CD8-positive, alpha-beta memory T cell (primary cell): ENCODE results near the gene USP11. TPM values are rescaled to one million over a fixed set of nuclear protein-coding genes. Genes with fewer than 3 reads are reported as not detected.

ENCODE experiments used
- CTCF ChIA-PET: fragments of 350-600 bp; sonication (Branson Sonifier 250); formaldehyde crosslinking; loops from one replicate; lab custom pipeline; 2021; ENCODE audit warnings: antibody characterized with exemption; lab: Charles Lee
- POLR2A ChIA-PET: fragments of 350-600 bp; sonication (Branson Sonifier 250); formaldehyde crosslinking; loops from one replicate; lab custom pipeline; 2021; ENCODE audit warnings: antibody characterized with exemption; lab: Charles Lee
- DNase-seq, 5 donors: peaks; one replicate each; pipeline versions ENCODE4 v3.0.0 to v3.0.0-alpha.2; 2020 to 2022; ENCODE audit warnings: mixed read lengths in 1 of 5
- H3K27ac ChIP-seq: one replicate; pipeline ENCODE4 v1.7.0; 2013; ENCODE audit warnings: low read depth, mild to moderate bottlenecking, low read length, moderate library complexity
- H3K27me3 ChIP-seq: 2 replicates; pipeline ENCODE4 v1.7.0; 2013; ENCODE audit warnings: low read length, mild to moderate bottlenecking; ENCODE audit not compliant: insufficient read depth, poor library complexity, severe bottlenecking
- H3K36me3 ChIP-seq: 2 replicates; pipeline ENCODE4 v1.7.0; 2013; ENCODE audit warnings: mild to moderate bottlenecking, low read length, moderate library complexity; ENCODE audit not compliant: insufficient read depth
- H3K4me1 ChIP-seq: 2 replicates; pipeline ENCODE4 v1.7.0; 2013; ENCODE audit warnings: mild to moderate bottlenecking, low read length, moderate library complexity; ENCODE audit not compliant: insufficient read depth
- H3K4me3 ChIP-seq: 2 replicates; pipeline ENCODE4 v1.7.0; 2013; ENCODE audit warnings: mild to moderate bottlenecking, low read length
- H3K9me3 ChIP-seq: 2 replicates; pipeline ENCODE4 v1.7.0; 2013; ENCODE audit warnings: mild to moderate bottlenecking, low read length
- H3K27ac Mint-ChIP-seq, 8 donors: one replicate each; pipeline ENCODE4 v1.8.0; 2020 to 2021; ENCODE audit warnings: mixed read lengths in 8 of 8, mild to moderate bottlenecking in 6 of 8, inconsistent platforms in 3 of 8, moderate library complexity in 3 of 8
- H3K27me3 Mint-ChIP-seq, 2 donors: one replicate each; pipeline ENCODE4 v1.8.0; 2020 to 2021; ENCODE audit warnings: mixed read lengths in 2 of 2, mild to moderate bottlenecking in 1 of 2, moderate library complexity in 1 of 2
- H3K36me3 Mint-ChIP-seq, 3 donors: one replicate each; pipeline ENCODE4 v1.8.0; 2020 to 2021; ENCODE audit warnings: mixed read lengths in 3 of 3, inconsistent platforms in 1 of 3, mild to moderate bottlenecking in 1 of 3
- H3K4me1 Mint-ChIP-seq, 3 donors: one replicate each; pipeline ENCODE4 v1.8.0; 2020 to 2021; ENCODE audit warnings: mixed read lengths in 3 of 3, inconsistent platforms in 1 of 3, mild to moderate bottlenecking in 1 of 3
- H3K4me3 Mint-ChIP-seq, 7 donors: one replicate each; pipeline ENCODE4 v1.8.0; 2020 to 2021; ENCODE audit warnings: mixed read lengths in 7 of 7, mild to moderate bottlenecking in 6 of 7, moderate library complexity in 4 of 7, inconsistent platforms in 2 of 7
- H3K9me3 Mint-ChIP-seq, 5 donors: one replicate each; pipeline ENCODE4 v1.8.0; 2020 to 2022; ENCODE audit warnings: mixed read lengths in 5 of 5, mild to moderate bottlenecking in 3 of 5, moderate library complexity in 2 of 5, inconsistent platforms in 1 of 5
- polyA plus RNA-seq: library from polyadenylated mRNA; unstranded; fragments of 300-500 nt; fragmentation: Illumina TruSeq; gene quantifications from one replicate; pipeline ENCODE4 v1.2.3, GENCODE V29; 2021
- total RNA-seq, 2 experiments: library from RNA; stranded (reverse); gene quantifications; one replicate each; pipeline ENCODE4 v1.2.3, GENCODE V29; 2021

Gene USP11
- total and polyA plus RNA-seq, 3 experiments from 2014 or later = 34.0 to 121 (median 41.7) TPM

DNA sequence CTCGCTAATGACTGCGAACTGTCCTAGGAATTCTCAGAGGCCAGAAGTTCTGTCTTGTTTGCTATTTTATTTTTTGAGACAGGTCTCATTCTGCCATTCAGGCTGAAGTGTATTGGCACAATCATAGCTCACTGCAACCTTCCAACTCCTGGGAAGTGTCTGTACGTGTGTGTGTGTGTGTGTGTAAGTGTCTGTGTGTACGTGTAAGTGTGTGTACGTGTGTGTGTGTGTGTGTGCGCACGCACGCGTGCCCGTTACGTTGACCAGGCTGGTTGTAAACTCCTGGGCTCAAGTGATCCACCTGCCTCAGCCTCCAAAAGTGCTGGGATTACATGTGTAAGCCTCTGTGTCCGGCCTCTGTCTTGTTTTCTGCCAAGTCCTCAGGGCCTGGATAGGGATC lies 24.7 kb upstream of the USP11 start:
- H3K4me3 ChIP-seq = no peak overlapping the region
- no peak overlapping the region for H3K27ac ChIP-seq
- no peaks in the 10 kb centered on the region for H3K4me1 ChIP-seq
- peaks cover 0 to 3% (median 0%) of the 10 kb centered on the region in 3 donors for H3K4me1 Mint-ChIP-seq
- ChIA-PET CTCF (no interaction called here), POLR2A (no interaction called here)
- peaks cover 58% of the 10 kb centered on the region for H3K36me3 ChIP-seq
- no peaks in the 10 kb centered on the region for H3K9me3 Mint-ChIP-seq
- no peak for DNase-seq
- H3K4me3 Mint-ChIP-seq = no peak overlapping the region
- H3K27me3 ChIP-seq = no peaks in the 10 kb centered on the region
- H3K27ac Mint-ChIP-seq = peak overlapping the region in 1 of 8 donors; percentile 37
- no peaks in the 10 kb centered on the region for H3K27me3 Mint-ChIP-seq
- H3K9me3 ChIP-seq = no peaks in the 10 kb centered on the region
- H3K36me3 Mint-ChIP-seq = peaks cover 16 to 88% (median 35%) of the 10 kb centered on the region in 3 donors

DNA sequence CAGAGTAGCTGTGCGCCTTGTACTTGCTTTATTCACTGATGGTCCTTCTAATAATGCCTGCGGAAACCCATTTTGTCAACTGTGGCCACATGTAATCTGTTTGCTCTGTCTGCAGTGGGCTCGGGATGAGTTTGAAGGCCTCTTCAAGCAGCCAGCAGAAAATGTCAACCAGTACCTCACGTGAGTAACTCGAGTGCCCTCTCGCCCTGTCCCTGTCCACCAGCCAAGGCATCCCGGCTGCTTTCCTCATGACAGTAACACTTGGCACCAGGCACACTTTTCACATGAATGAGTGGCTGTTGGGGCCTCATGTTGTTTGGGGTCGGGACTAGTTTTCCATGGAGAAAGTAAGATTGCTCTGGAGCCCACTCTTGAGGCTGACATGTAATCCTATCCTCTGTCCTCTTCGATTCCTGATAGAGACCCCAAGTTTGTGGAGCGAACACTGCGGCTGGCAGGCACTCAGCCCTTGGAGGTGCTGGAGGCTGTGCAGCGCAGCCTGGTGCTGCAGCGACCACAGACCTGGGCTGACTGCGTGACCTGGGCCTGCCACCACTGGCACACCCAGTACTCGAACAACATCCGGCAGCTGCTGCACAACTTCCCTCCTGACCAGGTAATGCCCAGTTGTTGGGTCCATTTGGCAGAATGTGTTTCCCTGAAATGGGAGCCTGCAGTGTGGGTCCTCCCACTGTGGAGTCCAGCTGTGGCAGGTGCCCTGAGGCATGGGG lies 23.1 kb upstream of the USP11 start:
- H3K36me3 Mint-ChIP-seq = peaks cover 16 to 89% (median 36%) of the 10 kb centered on the region in 3 donors
- POLR2A ChIA-PET = no interaction called here
- no peak overlapping the region for H3K4me3 Mint-ChIP-seq
- Histone ChIP-seq H3K4me1 (no peaks in the 10 kb centered on the region), H3K9me3 (no peaks in the 10 kb centered on the region), H3K27me3 (no peaks in the 10 kb centered on the region), H3K4me3 (no peak overlapping the region), H3K36me3 (peaks cover 67% of the 10 kb centered on the region), H3K27ac (no peak overlapping the region)
- CTCF ChIA-PET = no interaction called here
- peaks cover 0 to 2% (median 0%) of the 10 kb centered on the region in 3 donors for H3K4me1 Mint-ChIP-seq
- H3K27ac Mint-ChIP-seq = peak overlapping the region in 1 of 8 donors; percentile 26
- H3K27me3 Mint-ChIP-seq = no peaks in the 10 kb centered on the region
- no peak for DNase-seq
- H3K9me3 Mint-ChIP-seq = no peaks in the 10 kb centered on the region

DNA sequence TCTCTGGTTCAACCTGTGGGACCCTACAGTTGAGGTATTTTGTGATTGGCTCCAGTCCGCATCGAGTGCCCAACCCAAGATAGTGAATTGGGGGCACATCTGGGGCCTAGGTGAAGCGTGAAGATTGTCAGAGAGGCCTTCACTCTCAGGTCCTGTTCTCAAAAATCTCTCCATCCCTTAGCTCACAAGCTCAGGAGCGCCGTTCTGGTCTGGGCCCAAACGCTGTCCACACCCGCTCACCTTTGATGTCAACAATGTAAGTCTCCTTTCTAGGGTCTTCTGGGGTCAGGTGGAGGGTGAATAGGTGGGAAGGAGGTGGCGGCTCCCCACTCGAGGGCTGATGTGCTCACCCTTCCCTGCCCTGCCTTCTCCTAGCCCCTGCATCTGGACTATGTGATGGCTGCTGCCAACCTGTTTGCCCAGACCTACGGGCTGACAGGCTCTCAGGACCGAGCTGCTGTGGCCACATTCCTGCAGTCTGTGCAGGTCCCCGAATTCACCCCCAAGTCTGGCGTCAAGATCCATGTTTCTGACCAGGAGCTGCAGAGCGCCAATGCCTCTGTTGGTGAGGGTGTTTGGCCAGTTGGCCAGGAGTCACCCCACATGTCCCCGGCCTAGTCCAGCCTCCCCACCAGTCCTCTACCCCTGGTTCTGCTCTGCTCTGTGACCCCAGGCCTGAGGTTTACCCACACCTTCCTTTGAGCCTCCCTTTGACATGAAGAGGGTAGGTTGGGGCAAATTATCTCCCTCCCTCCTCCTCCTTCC lies 22.0 kb upstream of the USP11 start:
- H3K27ac ChIP-seq = no peak overlapping the region
- peaks cover 12 to 89% (median 33%) of the 10 kb centered on the region in 3 donors for H3K36me3 Mint-ChIP-seq
- H3K4me3 ChIP-seq = no peak overlapping the region
- DNase-seq = no peak
- H3K27ac Mint-ChIP-seq = peak overlapping the region in 5 of 8 donors; percentile 0 to 75 (median 24)
- no peaks in the 10 kb centered on the region for H3K4me1 ChIP-seq
- no peak overlapping the region for H3K4me3 Mint-ChIP-seq
- no peaks in the 10 kb centered on the region for H3K9me3 ChIP-seq
- H3K9me3 Mint-ChIP-seq = no peaks in the 10 kb centered on the region
- no peaks in the 10 kb centered on the region for H3K4me1 Mint-ChIP-seq
- CTCF ChIA-PET = no interaction called here
- POLR2A ChIA-PET = no interaction called here
- H3K27me3 ChIP-seq = no peaks in the 10 kb centered on the region
- no peaks in the 10 kb centered on the region for H3K27me3 Mint-ChIP-seq
- H3K36me3 ChIP-seq = peaks cover 59% of the 10 kb centered on the region

DNA sequence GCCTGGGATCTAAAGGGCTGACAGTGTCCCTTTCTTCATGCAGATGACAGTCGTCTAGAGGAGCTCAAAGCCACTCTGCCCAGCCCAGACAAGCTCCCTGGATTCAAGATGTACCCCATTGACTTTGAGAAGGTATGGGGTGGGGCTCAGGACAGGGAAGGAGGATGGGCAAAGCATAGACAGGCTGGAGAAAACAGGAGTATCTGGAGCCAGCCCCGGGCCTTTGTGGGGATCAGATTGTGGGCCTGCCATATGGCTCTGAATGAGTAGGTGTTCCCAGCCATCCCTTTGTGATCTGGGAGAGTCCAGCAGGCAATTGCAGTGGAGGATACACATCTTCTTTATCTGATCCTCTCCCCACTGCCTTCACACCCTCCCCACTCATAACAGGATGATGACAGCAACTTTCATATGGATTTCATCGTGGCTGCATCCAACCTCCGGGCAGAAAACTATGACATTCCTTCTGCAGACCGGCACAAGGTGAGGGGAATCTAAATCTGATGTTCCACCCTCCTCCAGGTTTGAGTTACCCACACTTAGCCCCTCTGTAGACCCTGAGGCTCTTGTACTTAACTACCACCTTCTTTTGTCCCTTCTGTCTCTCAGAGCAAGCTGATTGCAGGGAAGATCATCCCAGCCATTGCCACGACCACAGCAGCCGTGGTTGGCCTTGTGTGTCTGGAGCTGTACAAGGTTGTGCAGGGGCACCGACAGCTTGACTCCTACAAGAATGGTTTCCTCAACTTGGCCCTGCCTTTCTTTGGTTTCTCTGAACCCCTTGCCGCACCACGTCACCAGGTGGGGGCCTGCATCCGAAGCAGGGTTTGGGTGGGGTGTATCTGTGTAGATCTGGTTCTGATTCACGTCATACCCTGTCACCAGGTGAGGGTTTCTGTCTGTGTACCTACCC lies 20.2 kb upstream of the USP11 start:
- no peak overlapping the region for H3K27ac ChIP-seq
- Mint-ChIP-seq H3K4me1 (peaks cover 11 to 16% (median 15%) of the 10 kb centered on the region in 3 donors), H3K27ac (peak overlapping the region in 4 of 8 donors; percentile 24 to 87 (median 68)), H3K27me3 (no peaks in the 10 kb centered on the region), H3K9me3 (no peaks in the 10 kb centered on the region), H3K36me3 (peaks cover 15 to 81% (median 26%) of the 10 kb centered on the region in 3 donors), H3K4me3 (no peak overlapping the region)
- H3K36me3 ChIP-seq = peaks cover 48% of the 10 kb centered on the region
- H3K4me3 ChIP-seq = no peak overlapping the region
- H3K9me3 ChIP-seq = no peaks in the 10 kb centered on the region
- DNase-seq = no peak
- POLR2A ChIA-PET = no interaction called here
- H3K27me3 ChIP-seq = no peaks in the 10 kb centered on the region
- H3K4me1 ChIP-seq = peaks cover 8% of the 10 kb centered on the region
- CTCF ChIA-PET = no interaction called here

DNA sequence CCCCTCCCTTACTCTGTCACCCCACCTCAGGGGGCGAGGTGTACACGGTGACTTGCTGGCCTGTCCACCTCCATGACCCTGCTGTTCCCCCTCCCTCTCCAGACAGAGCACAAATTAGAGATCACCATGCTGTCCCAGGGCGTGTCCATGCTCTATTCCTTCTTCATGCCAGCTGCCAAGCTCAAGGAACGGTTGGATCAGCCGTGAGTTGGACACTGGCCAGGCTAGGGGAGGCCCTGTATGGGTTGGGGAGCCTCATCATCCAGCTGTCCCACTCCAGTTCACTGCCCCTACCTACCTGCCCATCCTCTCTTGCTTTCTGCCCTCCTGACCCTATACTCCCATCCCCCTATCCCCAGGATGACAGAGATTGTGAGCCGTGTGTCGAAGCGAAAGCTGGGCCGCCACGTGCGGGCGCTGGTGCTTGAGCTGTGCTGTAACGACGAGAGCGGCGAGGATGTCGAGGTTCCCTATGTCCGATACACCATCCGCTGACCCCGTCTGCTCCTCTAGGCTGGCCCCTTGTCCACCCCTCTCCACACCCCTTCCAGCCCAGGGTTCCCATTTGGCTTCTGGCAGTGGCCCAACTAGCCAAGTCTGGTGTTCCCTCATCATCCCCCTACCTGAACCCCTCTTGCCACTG lies 18.3 kb upstream of the USP11 start:
- Histone ChIP-seq H3K4me3 (no peak overlapping the region), H3K9me3 (no peaks in the 10 kb centered on the region), H3K27me3 (no peaks in the 10 kb centered on the region), H3K27ac (no peak overlapping the region), H3K36me3 (peaks cover 43% of the 10 kb centered on the region), H3K4me1 (peaks cover 8% of the 10 kb centered on the region)
- CTCF ChIA-PET = no interaction called here
- no peak overlapping the region for H3K4me3 Mint-ChIP-seq
- POLR2A ChIA-PET = no interaction called here
- peaks cover 0 to 2% of the 10 kb centered on the region in 2 donors for H3K27me3 Mint-ChIP-seq
- peaks cover 18 to 22% (median 21%) of the 10 kb centered on the region in 3 donors for H3K4me1 Mint-ChIP-seq
- peak overlapping the region in 2 of 8 donors; percentile 6 to 7 for H3K27ac Mint-ChIP-seq
- peaks cover 15 to 74% (median 22%) of the 10 kb centered on the region in 3 donors for H3K36me3 Mint-ChIP-seq
- H3K9me3 Mint-ChIP-seq = no peaks in the 10 kb centered on the region
- DNase-seq = no peak

DNA sequence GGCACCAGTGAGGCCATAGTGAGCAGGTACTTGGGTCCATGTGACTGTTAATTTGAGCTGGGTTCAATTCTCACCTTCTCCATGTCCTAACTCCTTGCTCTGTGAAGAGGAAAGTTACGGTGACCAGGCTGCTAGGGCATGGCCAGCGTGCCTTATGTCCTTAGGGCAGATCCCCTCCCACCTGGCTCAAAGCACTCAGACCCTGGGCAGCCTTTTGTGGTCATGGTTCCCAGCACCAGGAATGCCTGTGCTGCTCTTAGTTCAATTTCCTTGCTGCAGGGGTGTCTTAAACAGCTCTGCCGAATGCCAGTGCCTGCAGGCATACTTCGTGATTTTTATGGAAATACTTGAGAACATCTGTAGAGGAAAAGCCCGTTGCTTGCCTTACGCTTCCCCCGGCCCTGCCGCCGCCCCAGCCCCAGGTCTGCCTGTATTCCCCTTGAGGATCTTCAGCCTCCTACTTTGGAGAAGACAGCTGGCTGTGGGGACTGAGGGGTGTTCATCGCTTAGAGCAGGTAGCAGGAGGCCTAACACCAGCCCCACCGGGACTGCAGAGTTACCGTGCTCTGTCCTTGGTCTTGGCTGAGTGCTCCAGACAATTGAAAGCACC lies 17.4 kb upstream of the USP11 start:
- Histone ChIP-seq H3K9me3 (no peaks in the 10 kb centered on the region), H3K4me3 (no peak overlapping the region), H3K27me3 (no peaks in the 10 kb centered on the region), H3K4me1 (peaks cover 17% of the 10 kb centered on the region), H3K27ac (no peak overlapping the region), H3K36me3 (peaks cover 38% of the 10 kb centered on the region)
- H3K9me3 Mint-ChIP-seq = no peaks in the 10 kb centered on the region
- no peak overlapping the region for H3K4me3 Mint-ChIP-seq
- peaks cover 0 to 2% of the 10 kb centered on the region in 2 donors for H3K27me3 Mint-ChIP-seq
- DNase-seq = no peak
- CTCF ChIA-PET = interaction anchor here (1.0 kb wide), 1 partner anchor 169 kb away, joined by 4 read pairs; no protein-coding TSS in a partner anchor
- H3K36me3 Mint-ChIP-seq = peaks cover 15 to 65% (median 22%) of the 10 kb centered on the region in 3 donors
- H3K4me1 Mint-ChIP-seq = peaks cover 26 to 30% (median 29%) of the 10 kb centered on the region in 3 donors
- H3K27ac Mint-ChIP-seq = peak overlapping the region in 6 of 8 donors; percentile 58 to 99 (median 77)
- POLR2A ChIA-PET = no interaction called here

DNA sequence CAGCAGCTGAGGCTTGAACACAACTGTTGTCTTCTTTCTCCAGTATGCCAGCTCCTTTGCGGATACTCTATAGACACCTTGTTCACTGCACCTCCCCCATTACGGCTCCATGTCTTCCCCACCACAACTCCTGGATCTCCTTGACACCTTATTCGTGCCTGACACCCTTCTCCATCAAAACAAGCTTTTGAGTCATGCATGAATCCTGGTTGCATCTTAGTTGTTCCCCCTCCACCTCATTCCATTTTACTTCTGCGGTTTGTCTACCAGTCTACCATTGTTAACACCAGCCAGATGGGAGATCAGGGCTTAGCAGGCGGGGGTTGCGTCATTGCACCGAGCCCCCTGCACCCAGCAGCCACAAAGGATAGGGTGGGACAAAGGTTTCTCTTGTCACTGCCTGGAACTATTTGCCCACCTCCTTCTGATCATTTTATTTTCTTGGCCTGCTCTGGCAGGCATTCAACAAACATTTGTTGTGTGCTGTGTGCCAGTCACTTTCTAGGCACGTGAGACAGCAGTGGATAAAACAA lies 16.4 kb upstream of the USP11 start:
- no peak for DNase-seq
- CTCF ChIA-PET = interaction anchor here (1.0 kb wide), 1 partner anchor 168 kb away, joined by 4 read pairs; no protein-coding TSS in a partner anchor
- H3K4me1 ChIP-seq = peaks cover 20% of the 10 kb centered on the region
- no peaks in the 10 kb centered on the region for H3K9me3 Mint-ChIP-seq
- no peak overlapping the region for H3K4me3 ChIP-seq
- peaks cover 27% of the 10 kb centered on the region for H3K36me3 ChIP-seq
- no peak overlapping the region for H3K27ac ChIP-seq
- H3K36me3 Mint-ChIP-seq = peaks cover 12 to 59% (median 20%) of the 10 kb centered on the region in 3 donors
- H3K4me1 Mint-ChIP-seq = peaks cover 32 to 41% (median 37%) of the 10 kb centered on the region in 3 donors
- no peaks in the 10 kb centered on the region for H3K9me3 ChIP-seq
- H3K4me3 Mint-ChIP-seq = peak overlapping the region in 6 of 7 donors; percentile 66 to 96 (median 94)
- H3K27me3 Mint-ChIP-seq = peaks cover 0 to 2% of the 10 kb centered on the region in 2 donors
- peak overlapping the region; percentile 96 to 100 (median 99) for H3K27ac Mint-ChIP-seq
- POLR2A ChIA-PET = no interaction called here
- no peaks in the 10 kb centered on the region for H3K27me3 ChIP-seq
